Chondrocyte (in vitro differentiated cells): ENCODE measurements around the gene APOBEC2. TPM values are rescaled to one million over a fixed set of nuclear protein-coding genes. Genes with fewer than 3 reads are reported as not detected.

ENCODE experiments used
- DNase-seq: peaks from one replicate; pipeline ENCODE4 v3.0.0; 2021; ENCODE audit warnings: mixed read lengths, low spot score
- H3K27ac Mint-ChIP-seq: one replicate; pipeline ENCODE4 v1.8.0; 2021; ENCODE audit warnings: mild to moderate bottlenecking, moderate library complexity, mixed read lengths; ENCODE audit not compliant: unreplicated experiment
- H3K27me3 Mint-ChIP-seq: 2 replicates; pipeline ENCODE4 v1.8.0; 2021; ENCODE audit warnings: low read depth, mixed read lengths
- H3K36me3 Mint-ChIP-seq: 2 replicates; pipeline ENCODE4 v1.8.0; 2021; ENCODE audit warnings: low read depth, mixed read lengths
- H3K4me1 Mint-ChIP-seq: 2 replicates; pipeline ENCODE4 v1.8.0; 2021; ENCODE audit warnings: low read depth, mild to moderate bottlenecking, mixed read lengths
- H3K4me3 Mint-ChIP-seq: one replicate; pipeline ENCODE4 v1.8.0; 2021; ENCODE audit warnings: mild to moderate bottlenecking, moderate library complexity, mixed read lengths; ENCODE audit not compliant: unreplicated experiment
- H3K9me3 Mint-ChIP-seq: 2 replicates; pipeline ENCODE4 v1.8.0; 2021; ENCODE audit warnings: low read depth, mixed read lengths
- total RNA-seq: library from RNA; stranded (reverse); gene quantifications from 3 replicates; pipeline ENCODE4 v1.2.1, GENCODE V29; 2021
- TF ChIP-seq, protein P1 (sequence below): fragments of 200-600 bp; sonication (generic); IDR thresholded peaks from 2 replicates; pipeline ENCODE4 v1.5.0; 2021; ENCODE audit warnings: antibody characterized with exemption, mild to moderate bottlenecking, moderate library complexity

The APOBEC2 gene
- total RNA-seq, 1 donor from 2014 or later: not detected

DNA sequence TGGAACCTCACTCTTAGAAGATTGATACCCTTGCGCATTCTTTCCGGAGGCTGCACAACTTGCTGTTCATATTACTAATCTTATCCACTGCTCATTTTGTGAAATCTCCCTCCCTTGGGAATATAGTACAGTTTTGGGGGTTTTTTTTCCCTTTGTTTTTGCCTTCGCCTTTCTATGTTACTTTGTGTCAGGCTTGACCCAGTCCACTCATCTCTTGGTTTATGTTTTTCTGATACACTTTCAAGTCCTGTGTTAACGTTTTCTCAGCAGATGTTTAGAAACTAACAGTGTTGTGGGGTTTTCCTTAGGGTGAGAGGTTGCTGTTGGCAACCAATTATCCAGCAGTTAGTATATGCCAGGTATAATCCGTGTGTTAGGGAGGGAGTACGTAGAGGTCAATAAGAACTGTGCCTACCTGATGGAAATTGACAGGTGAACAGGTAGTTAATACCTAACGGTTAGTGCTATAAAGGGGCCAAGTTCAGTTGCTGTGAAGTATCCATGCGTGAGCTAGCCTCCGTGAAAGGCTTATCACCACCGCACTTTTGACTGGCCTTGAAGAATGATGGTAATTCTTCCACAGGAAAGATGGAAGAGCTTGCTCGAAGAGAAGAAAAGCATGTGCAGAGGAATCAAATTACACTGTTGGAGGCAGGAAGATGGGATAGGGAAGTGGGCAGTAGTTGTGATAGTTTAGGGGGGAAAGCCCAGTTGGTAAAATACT, 21.1 kb downstream of the APOBEC2 start:
- no peaks in the 10 kb centered on the region for H3K27me3 Mint-ChIP-seq
- TF ChIP-seq, protein P1, sequence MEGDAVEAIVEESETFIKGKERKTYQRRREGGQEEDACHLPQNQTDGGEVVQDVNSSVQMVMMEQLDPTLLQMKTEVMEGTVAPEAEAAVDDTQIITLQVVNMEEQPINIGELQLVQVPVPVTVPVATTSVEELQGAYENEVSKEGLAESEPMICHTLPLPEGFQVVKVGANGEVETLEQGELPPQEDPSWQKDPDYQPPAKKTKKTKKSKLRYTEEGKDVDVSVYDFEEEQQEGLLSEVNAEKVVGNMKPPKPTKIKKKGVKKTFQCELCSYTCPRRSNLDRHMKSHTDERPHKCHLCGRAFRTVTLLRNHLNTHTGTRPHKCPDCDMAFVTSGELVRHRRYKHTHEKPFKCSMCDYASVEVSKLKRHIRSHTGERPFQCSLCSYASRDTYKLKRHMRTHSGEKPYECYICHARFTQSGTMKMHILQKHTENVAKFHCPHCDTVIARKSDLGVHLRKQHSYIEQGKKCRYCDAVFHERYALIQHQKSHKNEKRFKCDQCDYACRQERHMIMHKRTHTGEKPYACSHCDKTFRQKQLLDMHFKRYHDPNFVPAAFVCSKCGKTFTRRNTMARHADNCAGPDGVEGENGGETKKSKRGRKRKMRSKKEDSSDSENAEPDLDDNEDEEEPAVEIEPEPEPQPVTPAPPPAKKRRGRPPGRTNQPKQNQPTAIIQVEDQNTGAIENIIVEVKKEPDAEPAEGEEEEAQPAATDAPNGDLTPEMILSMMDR: no peak
- H3K27ac Mint-ChIP-seq: peak overlapping the region; percentile 89
- H3K9me3 Mint-ChIP-seq: no peaks in the 10 kb centered on the region
- H3K36me3 Mint-ChIP-seq: peaks cover 2% of the 10 kb centered on the region
- H3K4me1 Mint-ChIP-seq: peaks cover 43% of the 10 kb centered on the region
- no peak for DNase-seq
- peak overlapping the region; percentile 90 for H3K4me3 Mint-ChIP-seq

- peak overlapping the region; percentile 89 for H3K27ac Mint-ChIP-seq
- H3K4me1 Mint-ChIP-seq: peaks cover 43% of the 10 kb centered on the region
- H3K36me3 Mint-ChIP-seq: peaks cover 2% of the 10 kb centered on the region
- TF ChIP-seq, protein P1: no peak
- peak overlapping the region; percentile 90 for H3K4me3 Mint-ChIP-seq
- no peak for DNase-seq
- no peaks in the 10 kb centered on the region for H3K27me3 Mint-ChIP-seq
- no peaks in the 10 kb centered on the region for H3K9me3 Mint-ChIP-seq
These were observed 21.9 kb downstream of the APOBEC2 start for GRCh38 chr6:41074692-41075436.

GRCh38 chr6:41075651-41076626, 22.9 kb downstream of the APOBEC2 start:
- TF ChIP-seq, protein P1: no peak
- H3K27me3 Mint-ChIP-seq: no peaks in the 10 kb centered on the region
- no peak overlapping the region for H3K4me3 Mint-ChIP-seq
- no peak for DNase-seq
- peaks cover 7% of the 10 kb centered on the region for H3K36me3 Mint-ChIP-seq
- no peaks in the 10 kb centered on the region for H3K9me3 Mint-ChIP-seq
- H3K4me1 Mint-ChIP-seq: peaks cover 38% of the 10 kb centered on the region
- peak overlapping the region; percentile 45 for H3K27ac Mint-ChIP-seq

- TF ChIP-seq, protein P1: no peak
- Mint-ChIP-seq H3K27ac (no peak overlapping the region), H3K9me3 (no peaks in the 10 kb centered on the region), H3K4me1 (peaks cover 31% of the 10 kb centered on the region), H3K4me3 (no peak overlapping the region), H3K27me3 (no peaks in the 10 kb centered on the region), H3K36me3 (peaks cover 7% of the 10 kb centered on the region)
- DNase-seq: no peak
These were observed 24.5 kb downstream of the APOBEC2 start for GRCh38 chr6:41077536-41077935.

DNA sequence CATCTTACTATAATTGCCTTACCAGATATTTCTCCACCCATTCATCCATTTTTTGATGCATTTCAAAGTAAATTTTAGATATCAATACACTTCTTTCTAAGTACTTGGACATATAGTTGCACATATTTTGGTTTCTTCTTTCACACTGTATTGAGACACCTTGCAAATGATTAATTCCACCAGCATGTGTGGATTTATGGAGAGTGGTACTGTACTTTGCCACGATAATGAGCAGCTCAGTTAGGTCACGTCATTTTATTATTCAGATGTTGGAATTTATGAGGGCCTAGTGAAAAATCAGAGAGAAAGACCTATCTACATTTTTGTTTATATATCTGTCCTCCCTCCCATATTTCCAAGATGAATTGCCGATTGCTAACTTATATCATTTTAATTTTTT, 25.1 kb downstream of the APOBEC2 start:
- no peaks in the 10 kb centered on the region for H3K27me3 Mint-ChIP-seq
- no peak overlapping the region for H3K4me3 Mint-ChIP-seq
- H3K36me3 Mint-ChIP-seq: peaks cover 7% of the 10 kb centered on the region
- no peak overlapping the region for H3K27ac Mint-ChIP-seq
- peaks cover 31% of the 10 kb centered on the region for H3K4me1 Mint-ChIP-seq
- TF ChIP-seq, protein P1: no peak
- no peak for DNase-seq
- no peaks in the 10 kb centered on the region for H3K9me3 Mint-ChIP-seq
